GM13976 (cell line): ENCODE data around the gene SYNE3.

ENCODE experiments used
- DNase-seq: peaks from one replicate; pipeline ENCODE4 v3.0.0; 2012; ENCODE audit warnings: low spot score
- in situ Hi-C: fragments of 300-500 bp; cut with MboI; formaldehyde crosslinking; loops from one replicate; pipeline ENCODE4 v1.12.0; 2022; ENCODE audit warnings: low sequenced_read_pairs, mixed read lengths, inconsistent platforms; ENCODE audit not compliant: unreplicated experiment
- TF ChIP-seq, protein P1 (sequence below): IDR thresholded peaks from 2 replicates; pipeline ENCODE4 v1.5.1; 2012; ENCODE audit warnings: borderline replicate concordance, mild to moderate bottlenecking; ENCODE audit not compliant: insufficient read depth; ENCODE audit errors: extremely low read depth, missing control alignments, control extremely low read depth

The SYNE3 gene

DNA sequence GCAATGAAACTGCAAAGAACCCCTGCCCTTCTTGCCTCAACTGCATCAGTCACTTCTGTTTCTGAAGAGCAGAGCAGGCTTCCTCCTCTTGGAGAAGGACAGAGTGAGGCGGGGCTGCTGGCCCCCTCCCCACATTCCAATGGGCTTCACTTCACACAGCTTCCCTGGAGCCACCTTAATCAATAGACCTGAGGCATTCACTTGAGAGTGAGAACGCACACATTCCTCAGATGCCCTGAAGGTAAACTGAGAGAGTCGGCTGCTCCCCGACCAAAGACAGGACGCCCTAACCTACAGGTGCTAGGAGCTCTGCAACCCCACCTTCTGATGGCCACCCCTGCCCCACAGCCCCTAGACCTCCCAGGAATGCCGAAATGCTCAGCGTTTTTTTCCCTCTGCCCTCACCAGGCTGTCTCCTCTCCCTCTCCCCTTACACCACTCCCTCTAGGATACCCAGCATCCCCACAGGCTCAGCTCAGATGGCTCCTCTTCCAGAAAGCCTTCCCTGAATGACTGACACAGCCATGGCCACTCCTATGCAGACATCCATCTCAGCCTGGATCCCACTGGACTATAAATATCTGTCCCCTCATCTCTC lies 31.1 kb downstream of the SYNE3 start:
- in situ Hi-C loops = no loop called here
- no peak for DNase-seq
- TF ChIP-seq, protein P1, sequence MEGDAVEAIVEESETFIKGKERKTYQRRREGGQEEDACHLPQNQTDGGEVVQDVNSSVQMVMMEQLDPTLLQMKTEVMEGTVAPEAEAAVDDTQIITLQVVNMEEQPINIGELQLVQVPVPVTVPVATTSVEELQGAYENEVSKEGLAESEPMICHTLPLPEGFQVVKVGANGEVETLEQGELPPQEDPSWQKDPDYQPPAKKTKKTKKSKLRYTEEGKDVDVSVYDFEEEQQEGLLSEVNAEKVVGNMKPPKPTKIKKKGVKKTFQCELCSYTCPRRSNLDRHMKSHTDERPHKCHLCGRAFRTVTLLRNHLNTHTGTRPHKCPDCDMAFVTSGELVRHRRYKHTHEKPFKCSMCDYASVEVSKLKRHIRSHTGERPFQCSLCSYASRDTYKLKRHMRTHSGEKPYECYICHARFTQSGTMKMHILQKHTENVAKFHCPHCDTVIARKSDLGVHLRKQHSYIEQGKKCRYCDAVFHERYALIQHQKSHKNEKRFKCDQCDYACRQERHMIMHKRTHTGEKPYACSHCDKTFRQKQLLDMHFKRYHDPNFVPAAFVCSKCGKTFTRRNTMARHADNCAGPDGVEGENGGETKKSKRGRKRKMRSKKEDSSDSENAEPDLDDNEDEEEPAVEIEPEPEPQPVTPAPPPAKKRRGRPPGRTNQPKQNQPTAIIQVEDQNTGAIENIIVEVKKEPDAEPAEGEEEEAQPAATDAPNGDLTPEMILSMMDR = no peak

DNA sequence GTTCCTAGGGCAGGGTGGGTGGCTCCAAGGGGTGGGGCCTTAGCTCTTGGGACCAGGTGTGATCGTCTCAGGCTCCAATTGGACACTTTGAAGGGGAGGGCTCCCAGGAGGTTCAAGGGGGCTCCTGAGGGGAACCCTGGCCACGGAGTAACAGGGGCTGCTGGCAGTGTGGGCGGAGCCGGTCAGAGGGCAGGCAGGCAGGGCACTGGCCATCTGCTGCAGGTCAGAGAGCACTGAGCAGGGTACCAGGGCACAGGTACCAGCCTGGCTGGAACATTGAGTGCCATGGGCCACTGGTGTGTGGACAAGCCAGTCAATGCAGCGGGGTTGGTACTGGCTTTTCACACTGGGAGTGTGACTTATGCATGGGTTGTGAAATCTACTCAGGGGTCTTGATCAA lies 32.2 kb downstream of the SYNE3 start:
- TF ChIP-seq, protein P1 = no peak
- DNase-seq = no peak
- in situ Hi-C loops = no loop called here

DNA sequence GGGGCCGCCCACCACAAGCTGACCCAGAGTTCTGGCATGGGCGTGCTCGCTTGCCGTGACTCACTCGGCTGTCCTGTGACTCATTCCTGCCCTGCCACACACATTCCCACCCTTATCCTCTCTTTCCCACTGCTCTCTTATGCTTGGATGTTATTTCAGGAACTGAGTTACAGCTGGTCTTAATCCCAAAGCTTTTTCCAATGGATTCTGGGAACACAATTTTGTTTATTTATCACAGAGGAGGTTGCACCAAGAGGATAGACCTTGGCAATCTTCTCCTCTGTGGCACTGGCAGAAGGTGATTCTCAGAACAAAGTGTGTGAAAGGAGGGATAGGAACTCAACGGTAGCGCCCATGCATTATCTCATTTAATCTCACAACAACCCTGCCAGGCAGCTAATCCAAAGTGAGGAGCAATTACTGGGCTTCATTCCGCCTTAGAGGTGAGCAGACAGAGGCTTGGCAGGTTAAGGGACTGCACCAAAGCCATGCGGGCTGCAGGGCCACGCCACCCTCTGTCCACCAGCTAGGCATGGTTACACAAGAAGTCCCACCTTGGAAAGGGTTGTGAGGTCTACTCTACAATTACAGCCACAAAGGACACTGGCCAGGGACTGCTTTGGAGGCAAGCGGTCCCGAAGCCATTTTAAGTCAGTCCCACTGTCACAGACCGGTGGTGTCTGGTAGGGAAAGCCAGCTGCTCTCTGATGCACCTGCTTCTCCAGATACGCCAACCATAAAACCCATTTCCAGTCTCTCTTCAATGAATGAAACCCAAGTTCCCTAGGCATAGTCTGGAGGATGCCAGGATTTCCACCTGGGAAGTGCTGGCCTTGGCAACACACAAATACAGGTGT lies 32.9 kb downstream of the SYNE3 start:
- no peak for DNase-seq
- TF ChIP-seq, protein P1 = no peak

DNA sequence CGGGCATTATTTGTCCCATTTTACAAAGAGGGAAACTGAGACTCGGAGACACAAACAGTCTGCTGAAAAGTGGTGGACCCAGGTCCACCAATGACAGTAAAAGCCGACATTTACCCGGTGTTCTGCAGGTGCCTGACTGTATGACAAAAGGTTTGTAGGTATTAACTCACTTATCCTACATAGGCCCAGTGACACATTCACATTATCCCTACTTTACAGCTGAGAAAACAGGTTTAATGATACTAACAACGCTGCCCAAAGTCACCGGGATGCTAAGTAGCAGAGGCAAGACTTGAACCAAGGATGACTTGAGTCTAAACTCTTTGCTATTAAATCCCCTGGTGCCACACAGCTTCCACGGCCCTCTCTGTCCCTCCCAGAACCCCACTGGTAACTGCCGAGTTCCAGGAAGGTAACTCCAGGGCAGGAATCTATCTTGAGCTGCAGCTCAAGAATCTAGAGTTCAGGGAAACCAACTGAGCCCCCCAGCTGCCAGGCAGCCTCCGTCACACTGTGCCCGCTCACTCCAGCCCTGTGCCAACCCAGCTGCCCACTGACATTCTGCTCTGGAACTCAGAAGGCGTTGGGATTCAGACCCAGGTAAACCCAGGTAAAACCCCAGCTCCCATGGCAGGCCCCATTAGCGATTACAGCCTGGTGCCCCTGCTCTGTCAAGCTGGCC lies 33.7 kb downstream of the SYNE3 start:
- TF ChIP-seq, protein P1 = no peak
- no peak for DNase-seq
- in situ Hi-C loops = no loop called here

More for the DNA sequence above, 32.9 kb downstream of the SYNE3 start:
- in situ Hi-C loops = no loop called here

DNA sequence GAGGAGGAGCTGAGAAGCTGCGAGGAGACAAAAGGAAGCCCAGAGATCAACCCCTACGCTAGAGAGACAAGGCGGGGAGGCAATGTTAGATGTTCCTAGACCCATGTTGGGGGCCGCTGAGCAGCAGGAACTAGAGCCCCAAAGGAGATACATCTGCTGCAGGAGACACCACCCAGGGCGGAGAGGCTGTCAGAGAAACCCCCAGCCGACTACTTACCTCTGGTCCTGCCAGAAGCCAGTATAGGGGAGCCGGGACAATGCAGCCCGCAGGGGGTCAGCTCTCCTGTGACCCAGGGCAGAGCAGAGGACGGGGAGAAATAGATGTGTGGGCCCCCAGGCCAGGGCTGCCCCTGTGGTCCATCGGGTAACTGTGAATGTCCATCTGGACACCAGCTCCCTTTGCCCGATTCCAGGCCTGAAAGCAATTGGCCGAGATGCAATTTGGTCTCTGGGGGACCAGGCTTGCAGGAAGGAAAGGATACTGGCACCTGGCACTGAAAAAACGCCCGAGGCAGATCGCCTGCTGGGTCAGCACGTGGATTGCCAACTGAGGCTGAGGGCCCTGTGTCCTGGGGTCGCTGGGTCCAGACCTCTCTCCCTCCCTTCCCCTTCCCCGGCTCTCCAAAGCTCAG lies 34.9 kb downstream of the SYNE3 start:
- TF ChIP-seq, protein P1 = no peak
- no peak for DNase-seq
- in situ Hi-C loops = no loop called here

DNA sequence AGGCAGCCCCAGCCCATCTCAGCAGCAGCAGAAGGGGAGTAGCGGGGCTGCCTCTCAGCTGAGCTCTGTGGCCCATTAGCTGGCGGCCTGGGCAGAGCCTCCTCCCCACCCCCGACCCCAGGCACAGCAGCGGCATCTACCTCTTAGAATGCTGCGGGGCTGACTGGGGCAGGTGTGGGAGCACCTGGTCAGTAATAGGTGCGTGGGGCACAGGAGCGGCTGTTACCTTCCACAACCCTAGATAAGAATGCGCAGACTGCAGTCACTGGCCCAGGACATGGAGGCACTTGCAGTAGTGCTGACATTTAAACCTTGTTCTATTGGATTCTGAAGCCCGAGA lies 35.6 kb downstream of the SYNE3 start:
- in situ Hi-C loops = no loop called here
- TF ChIP-seq, protein P1 = no peak
- no peak for DNase-seq
